Activated CD8-positive, alpha-beta T cell treated with anti-CD3 and anti-CD28 coated beads for 36 hours (primary cell): ENCODE results near the gene ANP32B. TPM values are rescaled to one million over a fixed set of nuclear protein-coding genes. Genes with fewer than 3 reads are reported as not detected.

Source experiments
- ATAC-seq: fragments of 200-7000 bp; cut with Tn5 transposase; one replicate; pipeline ENCODE4 v1.10.0; 2021; ENCODE audit warnings: mild to moderate bottlenecking, moderate library complexity
- CTCF ChIA-PET: fragments of 350-600 bp; sonication (Branson Sonifier 250); formaldehyde crosslinking; loops from one replicate; lab custom pipeline; 2021; ENCODE audit warnings: antibody characterized with exemption; lab: Charles Lee
- POLR2A ChIA-PET: fragments of 350-600 bp; sonication (Branson Sonifier 250); formaldehyde crosslinking; loops from one replicate; lab custom pipeline; 2021; ENCODE audit warnings: antibody characterized with exemption; lab: Charles Lee
- DNase-seq: peaks from one replicate; pipeline ENCODE4 v3.0.0-alpha.2; 2020
- H3K27ac Mint-ChIP-seq: one replicate; pipeline ENCODE4 v1.8.0; 2021; ENCODE audit warnings: mild to moderate bottlenecking, mixed read lengths
- H3K27me3 Mint-ChIP-seq: one replicate; pipeline ENCODE4 v1.8.0; 2021; ENCODE audit warnings: mixed read lengths
- H3K36me3 Mint-ChIP-seq: one replicate; pipeline ENCODE4 v1.8.0; 2021; ENCODE audit warnings: low read depth, mixed read lengths
- H3K4me1 Mint-ChIP-seq: one replicate; pipeline ENCODE4 v1.8.0; 2021; ENCODE audit warnings: low read depth, mixed read lengths
- H3K4me3 Mint-ChIP-seq: one replicate; pipeline ENCODE4 v1.8.0; 2021; ENCODE audit warnings: mild to moderate bottlenecking, moderate library complexity, mixed read lengths
- H3K9me3 Mint-ChIP-seq: one replicate; pipeline ENCODE4 v1.8.0; 2021; ENCODE audit warnings: mixed read lengths
- CTCF ChIP-seq: fragments of 200-600 bp; IDR thresholded peaks from one replicate; pipeline ENCODE4 v1.8.0; 2022; ENCODE audit warnings: antibody characterized with exemption, mild to moderate bottlenecking
- intact Hi-C: fragments of 100-400 bp; cut with micrococcal nuclease; formaldehyde crosslinking; loops from one replicate; pipeline ENCODE4 v1.10.0; 2022
- total RNA-seq, 2 experiments: library from RNA; stranded (reverse); gene quantifications; one replicate each; pipeline ENCODE4 v1.2.3, GENCODE V29; 2021

ANP32B gene
- total RNA-seq, 2 experiments from 2014 or later: 374 to 389 TPM

GRCh38 chr9:97978371-97979130 lies 4.6 kb upstream of the ANP32B start:
- no peak for ATAC-seq
- H3K27me3 Mint-ChIP-seq: no peaks in the 10 kb centered on the region
- CTCF ChIA-PET: interaction anchor here (1.0 to 2.6 kb wide), 5 partner anchors 17 to 55 kb away, joined by 3 to 12 read pairs (median 4); partner anchors contain the start of gene TRMO
- H3K4me1 Mint-ChIP-seq: peaks cover 35% of the 10 kb centered on the region
- no peak overlapping the region for H3K4me3 Mint-ChIP-seq
- intact Hi-C loops: no loop called here
- peaks cover 7% of the 10 kb centered on the region for H3K36me3 Mint-ChIP-seq
- H3K27ac Mint-ChIP-seq: no peak overlapping the region
- POLR2A ChIA-PET: no interaction called here
- TF ChIP-seq CTCF: no peak
- H3K9me3 Mint-ChIP-seq: peaks cover 2% of the 10 kb centered on the region
- no peak for DNase-seq

- CTCF ChIA-PET: interaction anchor here (1.4 to 2.6 kb wide), 6 partner anchors 8 to 57 kb away, joined by 3 to 12 read pairs (median 4); partner anchors contain the start of gene TRMO
- TF ChIP-seq CTCF: no peak
- Mint-ChIP-seq H3K27me3 (no peaks in the 10 kb centered on the region), H3K9me3 (peaks cover 2% of the 10 kb centered on the region), H3K36me3 (peaks cover 7% of the 10 kb centered on the region), H3K4me3 (no peak overlapping the region), H3K27ac (peak overlapping the region; percentile 40), H3K4me1 (peaks cover 35% of the 10 kb centered on the region)
- DNase-seq: no peak
- no peak for ATAC-seq
- intact Hi-C loops: no loop called here
- POLR2A ChIA-PET: interaction anchor here (0.8 to 7.1 kb wide), 5 partner anchors 8 to 58 kb away, joined by 3 to 40 read pairs (median 5); partner anchors contain the start of gene HEMGN
Measured at GRCh38 chr9:97979788-97980478, 3.2 kb upstream of the ANP32B start.

- CTCF ChIA-PET: interaction anchor here (1.4 to 8.4 kb wide), 5 partner anchors 8 to 58 kb away, joined by 4 to 74 read pairs (median 7); partner anchors contain the start of gene TRMO
- POLR2A ChIA-PET: interaction anchor here (1.1 to 7.1 kb wide), 4 partner anchors 17 to 59 kb away, joined by 5 to 40 read pairs (median 36); partner anchors contain the start of gene HEMGN
- H3K9me3 Mint-ChIP-seq: no peaks in the 10 kb centered on the region
Measured at GRCh38 chr9:97980479-97980803, 2.7 kb upstream of the ANP32B start.

GRCh38 chr9:97980918-97981845 lies 2.0 kb upstream of the ANP32B start:
- intact Hi-C loops: no loop called here
- no peaks in the 10 kb centered on the region for H3K9me3 Mint-ChIP-seq
- H3K36me3 Mint-ChIP-seq: peaks cover 14% of the 10 kb centered on the region
- POLR2A ChIA-PET: interaction anchor here (0.7 to 7.3 kb wide), 10 partner anchors 10 to 72 kb away, joined by 3 to 121 read pairs (median 20); partner anchors contain the start of genes HEMGN and TRMO
- peaks cover 37% of the 10 kb centered on the region for H3K4me1 Mint-ChIP-seq
- peak; percentile 16 for DNase-seq
- ATAC-seq: no peak
- H3K27me3 Mint-ChIP-seq: no peaks in the 10 kb centered on the region
- peak overlapping the region; percentile 83 for H3K4me3 Mint-ChIP-seq
- CTCF ChIA-PET: interaction anchor here (1.2 to 8.4 kb wide), 8 partner anchors 9 to 64 kb away, joined by 4 to 74 read pairs (median 4); partner anchors contain the start of gene TRMO
- no peak for TF ChIP-seq CTCF
- H3K27ac Mint-ChIP-seq: peak overlapping the region; percentile 88

More at GRCh38 chr9:97980479-97980803, 2.7 kb upstream of the ANP32B start:
- Mint-ChIP-seq H3K27ac (no peak overlapping the region), H3K4me3 (no peak overlapping the region), H3K27me3 (no peaks in the 10 kb centered on the region), H3K4me1 (peaks cover 35% of the 10 kb centered on the region), H3K36me3 (peaks cover 8% of the 10 kb centered on the region)
- intact Hi-C loops: no loop called here
- ATAC-seq: no peak
- no peak for DNase-seq
- TF ChIP-seq CTCF: no peak
